A549 (cell line): Measurements from ENCODE around the gene ZSCAN10.

Experiments used
- CEBPB ChIP-seq, 2 experiments: fragments of >200 bp in 1 of 2; sonication (Bioruptor Twin) in 1 of 2; formaldehyde crosslinking in 1 of 2; IDR thresholded peaks; 2 replicates each; pipeline ENCODE4 v1.6.1; 2012 to 2016
- CHD4 ChIP-seq: fragments of 200-600 bp; sonication (generic); IDR thresholded peaks from 2 replicates; pipeline ENCODE4 v1.6.1; 2016; ENCODE audit warnings: antibody characterized with exemption, mild to moderate bottlenecking, borderline replicate concordance
- CTCF ChIP-seq: fragments of >200 bp; sonication (Bioruptor Twin); formaldehyde crosslinking; IDR thresholded peaks from 3 replicates; pipeline ENCODE4 v1.5.1; 2016
- FOSB ChIP-seq: fragments of 250-450 bp; sonication (Bioruptor Pico); IDR thresholded peaks from 2 replicates; pipeline ENCODE4 v1.5.0; 2020; ENCODE audit warnings: mild to moderate bottlenecking, moderate library complexity
- GATA3 ChIP-seq: IDR thresholded peaks from 2 replicates; pipeline ENCODE4 v1.6.1; 2012; ENCODE audit warnings: borderline replicate concordance
- HDAC2 ChIP-seq: fragments of 200-600 bp; sonication (generic); IDR thresholded peaks from 2 replicates; pipeline ENCODE4 v1.6.1; 2016
- HMGXB4 ChIP-seq: fragments of 250-450 bp; sonication (Bioruptor Pico); IDR thresholded peaks from 2 replicates; pipeline ENCODE4 v1.5.0; 2021; ENCODE audit warnings: mild to moderate bottlenecking, moderate library complexity, borderline replicate concordance
- JUNB ChIP-seq: fragments of >200 bp; sonication (Bioruptor Twin); formaldehyde crosslinking; IDR thresholded peaks from 2 replicates; pipeline ENCODE4 v1.6.1; 2016
- MAX ChIP-seq: IDR thresholded peaks from 2 replicates; pipeline ENCODE4 v1.6.1; 2012
- MAZ ChIP-seq: fragments of 150-350 bp; IDR thresholded peaks from 2 replicates; pipeline ENCODE4 v1.6.1; 2014; ENCODE audit warnings: antibody characterized with exemption, low read depth, low read length, borderline replicate concordance
- POLR2A ChIP-seq: IDR thresholded peaks from 2 replicates; pipeline ENCODE4 v1.6.1; 2012; ENCODE audit warnings: mild to moderate bottlenecking, low read length
- REST ChIP-seq: fragments of 200-600 bp; sonication (generic); IDR thresholded peaks from 2 replicates; pipeline ENCODE4 v1.6.1; 2016; ENCODE audit warnings: antibody characterized with exemption, mild to moderate bottlenecking, moderate library complexity
- SMC3 ChIP-seq: fragments of >200 bp; sonication (Bioruptor Twin); formaldehyde crosslinking; IDR thresholded peaks from 3 replicates; pipeline ENCODE4 v1.6.1; 2018; ENCODE audit warnings: inconsistent platforms
- USF2 ChIP-seq: fragments of 450-650 bp; IDR thresholded peaks from 2 replicates; pipeline ENCODE4 v1.6.1; 2014; ENCODE audit warnings: antibody characterized with exemption

- TF ChIP-seq CTCF (no peak), MAZ (no peak), HDAC2 (no peak), USF2 (no peak), SMC3 (no peak), POLR2A (no peak), CEBPB (IDR thresholded peaks at IDR 0.05) (no peak), FOSB (no peak), GATA3 (no peak), HMGXB4 (CRISPR knock-in tag) (no peak), JUNB (no peak), CHD4 (no peak), MAX (no peak), REST (no peak)
These were observed 33.2 kb downstream of the ZSCAN10 start for GRCh38 chr16:3065742-3066439.
